ENCODE measurements around the gene CRIM1.

DNA sequence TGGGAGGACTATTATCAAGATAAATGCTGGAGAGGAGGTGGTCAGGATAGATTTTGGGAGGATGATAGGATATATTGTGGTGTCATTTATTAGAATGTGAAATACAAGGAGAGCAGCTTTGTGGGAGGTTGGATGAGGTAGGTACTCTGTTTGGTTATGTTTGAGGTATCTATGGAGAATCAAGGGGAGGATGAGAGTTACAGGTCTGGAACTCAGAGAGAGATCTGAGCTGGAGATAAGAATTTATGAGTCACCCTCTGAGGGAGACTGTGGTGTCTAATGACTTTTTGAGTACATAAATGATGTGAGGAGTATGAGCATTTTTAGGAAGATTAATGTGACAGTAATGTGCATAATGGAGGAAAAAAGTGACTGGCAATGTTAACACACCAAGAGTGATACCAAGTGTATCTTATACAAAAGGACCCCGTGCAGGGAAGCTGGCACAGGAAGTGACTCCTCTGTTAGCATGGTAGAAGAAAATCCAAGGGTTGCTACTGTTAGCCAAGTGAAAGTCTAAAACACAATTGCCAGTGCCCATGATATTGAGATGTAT is 48.2 kb downstream of the CRIM1 start:
- TF ChIP-seq CREB1 (IDR thresholded peaks at IDR 0.05; ENCODE audit: low read depth) (no peak), TEAD4 (IDR thresholded peaks at IDR 0.05) (peak; percentile 46), ZBTB7A (IDR thresholded peaks at IDR 0.05; ENCODE audit: low read depth) (no peak), TCF12 (IDR thresholded peaks at IDR 0.05; ENCODE audit: low read depth) (no peak), RAD21 (IDR thresholded peaks at IDR 0.05; ENCODE audit: low read depth) (no peak), CEBPB (IDR thresholded peaks at IDR 0.05) (no peak), TAF1 (IDR thresholded peaks at IDR 0.05; ENCODE audit: low read depth) (no peak), YY1 (IDR thresholded peaks at IDR 0.05; ENCODE audit: low read depth) (no peak), EP300 (IDR thresholded peaks at IDR 0.05; ENCODE audit: borderline replicate concordance) (peak; percentile 58; the same call in 1 of the 2 replicates)
- TF ChIP-seq, protein P1, sequence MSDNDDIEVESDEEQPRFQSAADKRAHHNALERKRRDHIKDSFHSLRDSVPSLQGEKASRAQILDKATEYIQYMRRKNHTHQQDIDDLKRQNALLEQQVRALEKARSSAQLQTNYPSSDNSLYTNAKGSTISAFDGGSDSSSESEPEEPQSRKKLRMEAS (IDR thresholded peaks at IDR 0.05) = no peak
- TF ChIP-seq, protein P2, sequence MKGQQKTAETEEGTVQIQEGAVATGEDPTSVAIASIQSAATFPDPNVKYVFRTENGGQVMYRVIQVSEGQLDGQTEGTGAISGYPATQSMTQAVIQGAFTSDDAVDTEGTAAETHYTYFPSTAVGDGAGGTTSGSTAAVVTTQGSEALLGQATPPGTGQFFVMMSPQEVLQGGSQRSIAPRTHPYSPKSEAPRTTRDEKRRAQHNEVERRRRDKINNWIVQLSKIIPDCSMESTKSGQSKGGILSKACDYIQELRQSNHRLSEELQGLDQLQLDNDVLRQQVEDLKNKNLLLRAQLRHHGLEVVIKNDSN (IDR thresholded peaks at IDR 0.05) = no peak
- TF ChIP-seq, protein P3, sequence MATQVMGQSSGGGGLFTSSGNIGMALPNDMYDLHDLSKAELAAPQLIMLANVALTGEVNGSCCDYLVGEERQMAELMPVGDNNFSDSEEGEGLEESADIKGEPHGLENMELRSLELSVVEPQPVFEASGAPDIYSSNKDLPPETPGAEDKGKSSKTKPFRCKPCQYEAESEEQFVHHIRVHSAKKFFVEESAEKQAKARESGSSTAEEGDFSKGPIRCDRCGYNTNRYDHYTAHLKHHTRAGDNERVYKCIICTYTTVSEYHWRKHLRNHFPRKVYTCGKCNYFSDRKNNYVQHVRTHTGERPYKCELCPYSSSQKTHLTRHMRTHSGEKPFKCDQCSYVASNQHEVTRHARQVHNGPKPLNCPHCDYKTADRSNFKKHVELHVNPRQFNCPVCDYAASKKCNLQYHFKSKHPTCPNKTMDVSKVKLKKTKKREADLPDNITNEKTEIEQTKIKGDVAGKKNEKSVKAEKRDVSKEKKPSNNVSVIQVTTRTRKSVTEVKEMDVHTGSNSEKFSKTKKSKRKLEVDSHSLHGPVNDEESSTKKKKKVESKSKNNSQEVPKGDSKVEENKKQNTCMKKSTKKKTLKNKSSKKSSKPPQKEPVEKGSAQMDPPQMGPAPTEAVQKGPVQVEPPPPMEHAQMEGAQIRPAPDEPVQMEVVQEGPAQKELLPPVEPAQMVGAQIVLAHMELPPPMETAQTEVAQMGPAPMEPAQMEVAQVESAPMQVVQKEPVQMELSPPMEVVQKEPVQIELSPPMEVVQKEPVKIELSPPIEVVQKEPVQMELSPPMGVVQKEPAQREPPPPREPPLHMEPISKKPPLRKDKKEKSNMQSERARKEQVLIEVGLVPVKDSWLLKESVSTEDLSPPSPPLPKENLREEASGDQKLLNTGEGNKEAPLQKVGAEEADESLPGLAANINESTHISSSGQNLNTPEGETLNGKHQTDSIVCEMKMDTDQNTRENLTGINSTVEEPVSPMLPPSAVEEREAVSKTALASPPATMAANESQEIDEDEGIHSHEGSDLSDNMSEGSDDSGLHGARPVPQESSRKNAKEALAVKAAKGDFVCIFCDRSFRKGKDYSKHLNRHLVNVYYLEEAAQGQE (IDR thresholded peaks at IDR 0.05; ENCODE audit: low read depth) = no peak
